ENCODE results near the gene ETV1. TPM values are rescaled to one million over a fixed set of nuclear protein-coding genes. Genes with fewer than 3 reads are reported as not detected.
A peak's percentile ranks its signal among the peaks of the same experiment; 100 is the strongest.
"Not testable (repeated sequence)": the region's sequence is repeated elsewhere in the genome, so short reads cannot be mapped to it uniquely, and the experiment has no call there.

Gene ETV1
- total RNA-seq, 1 donor from 2014 or later = 25.7 TPM

DNA sequence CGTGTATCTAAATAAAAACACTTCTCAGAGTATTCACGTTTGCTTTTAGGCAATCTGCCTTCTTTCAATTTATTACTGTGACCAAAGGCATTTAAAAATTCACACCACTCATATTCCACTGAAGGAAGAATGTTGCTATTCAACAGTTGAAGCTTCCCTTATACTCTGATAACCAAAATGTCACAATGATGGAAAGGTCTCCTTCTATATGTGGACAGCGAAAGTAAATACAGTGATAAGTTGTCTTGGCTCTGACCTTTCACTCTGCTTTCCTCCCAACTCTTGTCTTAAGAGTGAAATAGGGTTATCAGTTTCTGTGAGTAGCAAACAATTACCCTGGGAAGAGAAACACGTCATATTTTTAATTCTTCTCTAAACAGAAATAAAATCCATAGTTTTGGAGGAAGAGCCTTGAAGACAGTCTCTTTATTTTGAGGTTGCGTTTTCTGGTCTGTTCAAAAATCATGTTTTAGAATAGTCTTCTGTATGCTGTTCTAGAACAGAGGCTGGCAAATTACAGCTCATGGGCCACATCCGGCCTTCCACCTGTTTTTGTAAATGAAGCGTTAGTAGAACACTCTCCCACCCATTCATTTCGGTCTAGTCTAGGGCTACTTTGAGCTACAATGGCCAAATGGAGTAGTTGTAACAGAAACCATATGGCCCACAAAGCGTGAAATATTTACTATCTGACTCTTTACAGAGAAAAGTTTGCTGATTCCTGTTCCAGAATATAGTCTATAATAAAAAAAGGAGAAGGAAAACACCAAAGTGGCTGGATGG lies 41.3 kb downstream of the ETV1 start:
- DNase-seq = no peak
- intact Hi-C loops (cut with DNase I) = no loop called here
- ATAC-seq (ENCODE audit: poor library complexity) = no peak

DNA sequence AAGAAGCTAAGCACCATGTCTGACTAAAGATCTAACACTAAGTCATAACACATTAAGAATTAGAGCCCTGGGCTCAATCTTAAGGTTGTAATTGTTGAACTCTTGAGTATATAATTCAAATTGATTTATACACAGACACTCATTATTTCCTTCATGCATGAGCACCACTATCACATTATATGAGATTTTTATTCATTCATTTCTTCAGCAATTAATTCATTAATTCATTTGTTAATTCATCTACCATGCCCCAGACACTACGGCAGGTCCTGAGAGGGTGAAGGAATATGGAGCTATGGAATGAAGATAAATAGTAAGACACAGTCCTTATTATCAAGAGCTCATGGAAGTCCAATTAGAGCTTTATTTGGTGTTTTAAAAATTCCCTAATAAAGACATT lies 41.9 kb downstream of the ETV1 start:
- DNase-seq (no peak), ATAC-seq (ENCODE audit: poor library complexity) (no peak)
- intact Hi-C loops (cut with DNase I) = no loop called here

DNA sequence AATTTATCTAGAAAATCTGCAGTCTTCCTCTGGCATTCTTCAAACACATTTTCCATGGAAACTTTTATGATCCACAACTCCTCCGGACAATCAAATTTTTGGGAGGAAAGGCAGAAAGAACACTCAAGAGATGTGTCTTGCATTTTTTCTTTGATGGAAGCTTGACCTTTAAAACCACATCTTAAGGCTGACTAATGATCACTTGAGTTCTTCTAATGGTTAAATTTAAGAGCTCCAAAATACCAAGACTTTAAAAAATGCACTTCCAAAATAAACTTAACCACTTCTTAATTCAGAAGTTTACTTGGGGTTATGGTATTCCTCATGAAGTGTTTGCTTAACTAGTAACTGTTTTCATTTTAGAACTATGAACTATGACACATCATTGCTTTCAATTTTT lies 43.3 kb downstream of the ETV1 start:
- intact Hi-C loops (cut with DNase I) = no loop called here
- no peak for DNase-seq
- no peak for ATAC-seq (ENCODE audit: poor library complexity)

DNA sequence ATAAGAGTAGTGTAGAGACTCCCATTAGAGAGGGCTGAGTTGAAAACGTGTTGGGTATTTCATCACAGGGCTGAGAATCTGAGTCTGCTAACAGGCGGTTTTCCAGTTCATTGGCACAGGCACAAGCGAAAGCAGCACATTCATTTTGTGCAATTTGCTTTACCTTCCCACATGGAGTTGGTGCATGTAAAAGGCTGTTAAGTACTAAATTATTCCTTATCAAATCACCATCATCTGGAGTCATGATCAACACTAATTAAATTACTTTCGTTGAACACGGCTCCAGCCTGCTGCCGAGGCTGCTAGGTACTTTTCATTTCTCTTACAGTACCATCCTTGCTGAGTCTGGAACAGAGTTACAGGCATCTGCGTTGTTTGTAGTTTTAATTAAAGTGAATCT lies 43.8 kb downstream of the ETV1 start:
- ATAC-seq (ENCODE audit: poor library complexity) (peak; percentile 46), DNase-seq (no peak)
- intact Hi-C loops (cut with DNase I) = no loop called here

DNA sequence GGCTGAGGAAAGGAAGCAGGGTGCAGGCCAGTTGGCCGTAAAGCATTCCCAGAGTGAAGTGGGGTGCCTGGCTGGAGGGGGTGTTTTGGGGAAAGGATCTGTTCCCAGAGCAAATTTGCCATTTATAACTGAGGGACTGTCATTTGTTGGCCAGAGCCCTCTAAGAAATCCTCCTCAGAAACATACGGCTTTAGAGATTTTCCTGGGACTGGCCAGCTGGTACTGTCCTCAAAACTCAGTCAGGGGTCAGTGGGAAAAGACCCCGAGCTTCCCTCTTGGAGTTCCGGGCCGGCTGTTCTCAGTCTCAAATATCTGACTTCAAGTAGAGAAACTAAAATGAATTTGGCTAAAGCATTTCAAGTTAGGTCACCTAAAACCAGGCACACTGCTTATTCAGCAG lies 55.9 kb downstream of the ETV1 start:
- intact Hi-C loops (cut with DNase I) = no loop called here
- no peak for ATAC-seq (ENCODE audit: poor library complexity)

DNA sequence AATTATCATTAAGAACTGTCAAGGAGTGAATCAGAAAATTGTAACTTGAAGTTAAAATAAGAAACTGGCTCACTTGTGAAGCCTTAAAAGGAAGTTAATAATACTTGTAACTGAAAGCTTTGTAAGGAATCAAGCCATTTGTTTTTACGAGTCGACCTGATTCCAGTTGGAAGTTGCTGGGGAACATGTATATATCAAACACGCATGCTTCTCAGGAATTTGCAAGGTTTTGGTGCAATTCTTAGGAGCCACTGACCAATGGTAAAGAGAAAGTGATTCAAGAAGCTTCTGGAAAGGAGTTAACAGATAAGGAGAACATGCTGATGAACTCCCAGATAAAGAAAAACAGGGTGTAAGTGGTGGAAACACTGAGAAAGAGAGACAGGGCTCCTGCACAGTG lies 56.4 kb downstream of the ETV1 start:
- ATAC-seq (ENCODE audit: poor library complexity) (no peak), DNase-seq (no peak)
- intact Hi-C loops (cut with DNase I) = no loop called here

More for the DNA sequence above, 55.9 kb downstream of the ETV1 start:
- DNase-seq = no peak

DNA sequence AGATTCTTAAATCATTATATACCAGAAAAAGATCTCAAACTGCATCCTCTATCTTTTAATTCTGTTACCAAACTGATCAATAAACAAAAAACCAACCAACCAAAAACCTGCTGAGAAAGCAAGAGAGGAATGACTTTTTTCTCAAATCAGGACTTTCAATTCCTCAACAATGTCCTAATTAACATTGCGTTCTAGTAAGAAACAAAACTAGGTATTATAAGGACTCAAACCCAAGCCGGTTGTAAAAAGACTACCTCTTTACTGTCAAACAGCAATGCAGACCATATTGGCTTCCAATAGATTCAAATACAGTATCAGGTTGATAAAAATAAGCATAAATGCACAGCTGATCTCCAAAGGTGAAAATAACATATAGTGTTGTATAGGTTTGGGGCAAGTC lies 57.3 kb downstream of the ETV1 start:
- ATAC-seq (ENCODE audit: poor library complexity) (no peak), DNase-seq (no peak)
- intact Hi-C loops (cut with DNase I) = no loop called here

DNA sequence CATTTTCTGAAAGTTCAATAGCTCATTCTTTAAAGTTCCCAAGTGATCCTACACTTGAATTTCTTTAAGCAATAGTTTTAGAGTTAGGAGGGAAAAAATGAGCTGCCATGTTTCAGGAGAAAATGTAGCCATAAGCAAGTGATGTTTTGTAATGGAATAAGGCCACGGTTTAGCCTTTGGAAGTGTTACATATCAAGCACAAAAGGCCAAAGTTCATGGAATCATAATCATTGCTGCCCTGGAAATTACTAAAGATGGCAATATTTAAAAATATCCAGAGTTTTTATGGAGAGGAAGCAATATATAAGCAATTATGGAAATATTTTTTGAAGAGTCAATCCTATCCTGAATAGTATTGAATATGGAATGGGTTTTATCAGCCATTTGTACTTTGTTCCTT lies 68.4 kb downstream of the ETV1 start:
- DNase-seq (no peak), ATAC-seq (ENCODE audit: poor library complexity) (no peak)
- intact Hi-C loops (cut with DNase I) = no loop called here

DNA sequence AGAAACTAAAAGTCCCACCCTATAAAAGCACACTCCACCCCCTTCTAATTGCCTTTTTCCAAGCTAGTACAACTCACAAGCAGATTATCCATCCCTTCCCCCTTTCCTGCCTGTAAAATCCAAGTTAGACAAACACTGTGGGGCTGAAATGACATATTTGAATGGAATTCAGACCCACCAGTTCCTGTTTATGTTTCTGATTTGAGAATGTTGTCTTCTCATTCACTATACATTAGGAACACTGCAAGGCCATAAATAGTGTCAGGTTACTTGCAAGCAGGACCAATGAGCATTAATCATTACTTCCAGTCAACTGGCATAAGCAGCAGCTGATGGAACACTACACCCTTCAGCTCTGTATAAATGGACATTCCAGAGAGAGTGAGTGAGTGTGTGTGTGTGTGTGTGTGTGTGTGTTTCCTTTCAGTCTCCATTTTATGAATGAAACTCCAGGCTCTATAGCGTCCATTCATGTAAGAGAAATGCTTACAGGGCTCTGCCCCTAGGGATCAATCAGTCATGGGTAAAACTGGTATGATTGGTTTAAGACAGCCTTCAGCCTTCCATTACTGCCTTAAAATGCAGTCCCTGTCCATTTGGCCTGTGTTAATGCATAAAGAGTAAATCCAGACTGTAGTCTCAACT lies 69.3 kb downstream of the ETV1 start:
- DNase-seq (no peak), ATAC-seq (ENCODE audit: poor library complexity) (peak; percentile 66)
- intact Hi-C loops (cut with DNase I) = no loop called here

DNA sequence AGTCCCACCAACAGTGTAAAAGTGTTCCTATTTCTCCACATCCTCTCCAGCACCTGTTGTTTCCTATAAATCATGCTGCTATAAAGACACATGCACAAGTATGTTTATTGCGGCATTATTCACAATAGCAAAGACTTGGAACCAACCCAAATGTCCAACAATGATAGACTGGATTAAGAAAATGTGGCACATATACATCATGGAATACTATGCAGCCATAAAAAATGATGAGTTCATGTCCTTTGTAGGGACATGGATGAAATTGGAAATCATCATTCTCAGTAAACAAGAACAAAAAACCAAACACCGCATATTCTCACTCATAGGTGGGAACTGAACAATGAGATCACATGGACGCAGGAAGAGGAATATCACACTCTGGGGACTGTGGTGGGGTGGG lies 71.1 kb downstream of the ETV1 start:
- ATAC-seq (ENCODE audit: poor library complexity); intact Hi-C loops (cut with DNase I); DNase-seq: not testable (repeated sequence)

DNA sequence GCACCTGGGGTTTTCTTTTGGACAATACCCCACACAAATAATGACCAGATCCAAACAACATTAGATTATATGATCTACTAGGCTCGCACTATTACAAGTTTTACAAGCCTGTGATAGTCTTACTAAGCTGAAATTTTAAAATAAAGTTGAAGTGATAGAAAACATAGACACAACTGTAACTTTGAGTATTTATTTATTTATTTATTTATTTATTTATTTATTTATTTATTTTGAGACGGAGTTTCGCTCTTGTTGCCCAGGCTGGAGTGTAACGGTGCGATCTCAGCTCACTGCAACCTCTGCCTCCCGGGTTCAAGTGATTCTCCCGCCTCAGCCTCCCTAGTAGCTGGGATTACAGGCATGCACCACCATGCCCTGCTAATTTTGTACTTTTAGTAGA lies 72.4 kb downstream of the ETV1 start:
- intact Hi-C loops (cut with DNase I) = not testable (repeated sequence)

DNA sequence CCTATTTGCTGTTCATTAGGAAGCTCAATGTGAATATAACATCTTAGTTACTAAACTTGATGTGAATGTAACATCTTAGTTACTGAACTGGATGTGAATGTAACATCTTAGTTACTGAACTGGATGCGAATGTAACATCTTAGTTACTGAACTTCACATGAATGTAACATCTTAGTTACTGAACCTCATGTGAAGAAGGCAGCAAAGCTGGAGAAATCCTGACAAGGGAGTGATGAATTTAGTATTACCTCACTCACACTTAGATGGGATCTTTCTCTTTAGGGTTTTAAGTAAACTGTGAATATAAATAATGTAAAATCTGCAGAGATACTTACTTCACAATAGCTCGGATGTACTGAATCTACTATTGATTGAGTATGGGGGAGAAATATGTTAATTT lies 73.6 kb downstream of the ETV1 start:
- intact Hi-C loops (cut with DNase I) = no loop called here
- ATAC-seq (ENCODE audit: poor library complexity) (no peak), DNase-seq (no peak)

More for the DNA sequence above, 72.4 kb downstream of the ETV1 start:
- ATAC-seq (ENCODE audit: poor library complexity); DNase-seq: not testable (repeated sequence)

DNA sequence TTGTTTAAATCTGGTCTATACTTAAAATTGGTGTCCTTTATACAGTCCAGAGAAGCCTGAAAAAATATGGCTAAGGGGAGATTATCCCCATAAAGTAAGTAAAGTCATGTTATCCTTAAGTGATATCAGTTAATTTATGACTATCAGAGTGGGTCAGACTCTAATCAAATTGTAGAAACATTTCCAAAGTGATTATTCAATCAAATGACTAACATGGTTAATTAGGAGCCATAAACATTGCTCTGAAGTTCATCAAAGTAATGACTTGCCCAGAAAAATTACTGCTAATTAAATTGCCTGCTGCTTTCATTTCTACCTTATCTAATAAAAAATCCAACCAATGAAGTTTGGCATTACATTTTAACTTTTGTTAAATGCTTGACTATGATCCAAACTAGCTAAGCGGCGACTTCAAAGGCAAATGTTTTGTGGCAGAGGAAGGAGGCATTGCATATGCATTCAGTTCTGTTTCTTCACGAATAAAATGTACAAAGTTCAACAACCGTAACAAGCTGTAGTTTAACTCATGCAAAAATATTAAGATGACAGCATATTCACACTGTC lies 76.7 kb downstream of the ETV1 start:
- DNase-seq (no peak), ATAC-seq (ENCODE audit: poor library complexity) (no peak)
- intact Hi-C loops (cut with DNase I) = no loop called here

DNA sequence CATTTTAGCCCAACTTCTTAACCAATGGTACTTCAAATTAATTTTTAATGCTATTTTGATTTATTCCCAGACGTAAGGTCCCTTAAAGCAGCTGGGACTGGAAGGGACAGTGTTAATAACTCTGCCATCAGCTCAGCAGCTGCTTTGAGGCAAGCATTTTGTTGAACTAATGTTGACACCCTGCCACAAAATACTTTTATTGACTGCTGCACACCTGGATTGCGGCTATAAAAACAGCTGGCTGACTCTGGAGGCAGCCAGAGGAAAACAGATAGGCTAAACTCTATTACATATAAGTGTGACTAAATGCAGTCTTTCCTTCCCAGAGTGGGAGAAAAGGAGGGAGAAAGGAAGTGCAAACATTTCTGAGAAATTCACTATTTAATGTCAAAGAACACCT lies 77.6 kb downstream of the ETV1 start:
- intact Hi-C loops (cut with DNase I) = no loop called here
- no peak for DNase-seq
- ATAC-seq (ENCODE audit: poor library complexity) = no peak

DNA sequence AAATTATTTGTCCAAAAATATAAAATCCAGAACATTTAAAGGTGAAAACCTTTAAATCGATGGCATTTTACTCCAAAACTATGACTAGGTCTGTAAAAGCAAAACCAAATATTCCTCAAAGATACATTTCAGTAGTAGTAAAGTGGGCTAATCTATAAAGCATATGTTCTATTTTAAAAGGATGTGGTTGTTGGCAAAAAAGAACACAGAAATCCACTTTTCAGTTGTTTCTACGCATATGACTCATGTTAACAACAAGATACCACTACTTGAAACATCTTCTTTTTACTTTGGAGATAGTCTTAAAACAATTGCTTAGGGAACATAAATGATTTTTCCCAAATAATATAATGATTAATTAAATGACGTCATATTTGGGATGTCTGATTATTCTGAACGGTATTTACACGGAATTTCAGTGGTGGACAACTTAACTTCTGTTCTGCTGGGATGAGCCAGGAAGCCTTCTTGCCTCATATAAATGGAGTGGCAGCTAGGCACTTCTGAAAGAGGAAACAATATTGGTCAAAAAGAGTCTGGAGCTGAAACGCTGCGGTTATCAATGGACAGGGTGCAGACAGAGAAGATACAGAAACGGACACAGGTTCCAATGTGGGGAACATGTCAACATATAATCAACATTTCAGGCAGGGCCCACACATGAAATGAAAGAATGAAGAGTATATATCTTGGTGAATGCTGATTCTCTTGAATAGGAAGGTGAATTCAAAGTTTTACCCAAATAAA lies 78.5 kb downstream of the ETV1 start:
- ATAC-seq (ENCODE audit: poor library complexity) = no peak
- intact Hi-C loops (cut with DNase I) = no loop called here
- no peak for DNase-seq

DNA sequence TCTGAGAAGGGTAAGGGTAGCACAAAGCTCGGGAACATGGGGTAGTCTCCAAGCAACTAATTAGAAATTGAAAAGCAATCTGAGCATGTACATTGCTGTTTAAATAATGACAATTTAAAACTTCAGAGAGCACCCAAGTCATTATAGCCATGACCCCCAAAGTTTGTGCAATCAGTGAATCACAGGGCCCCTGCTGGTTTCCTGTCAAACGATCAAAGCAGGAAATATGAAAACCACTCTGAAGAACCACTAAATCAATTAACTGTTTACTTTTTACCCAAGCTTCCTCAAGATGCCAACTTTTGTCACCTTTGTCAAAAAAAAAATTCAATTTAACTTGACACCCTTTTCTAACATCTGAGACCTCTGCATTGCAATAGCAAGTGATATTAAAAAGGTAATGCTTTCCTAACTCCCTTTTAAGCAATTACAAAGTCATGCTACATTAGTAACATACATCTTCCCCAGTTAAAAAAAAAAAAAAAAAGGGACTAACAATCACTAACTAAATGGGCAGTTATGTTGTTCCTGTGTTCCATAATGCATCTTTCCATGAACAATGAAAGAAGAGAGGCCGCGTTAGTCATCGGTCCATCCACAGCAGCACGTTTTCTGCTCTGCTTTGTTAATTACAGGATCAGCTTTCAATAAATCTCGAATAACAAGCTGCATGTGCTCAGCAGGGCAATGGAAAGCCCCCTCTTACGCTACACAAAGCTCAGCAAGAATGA lies 80.6 kb downstream of the ETV1 start:
- no peak for DNase-seq
- no peak for ATAC-seq (ENCODE audit: poor library complexity)
- intact Hi-C loops (cut with DNase I) = no loop called here

DNA sequence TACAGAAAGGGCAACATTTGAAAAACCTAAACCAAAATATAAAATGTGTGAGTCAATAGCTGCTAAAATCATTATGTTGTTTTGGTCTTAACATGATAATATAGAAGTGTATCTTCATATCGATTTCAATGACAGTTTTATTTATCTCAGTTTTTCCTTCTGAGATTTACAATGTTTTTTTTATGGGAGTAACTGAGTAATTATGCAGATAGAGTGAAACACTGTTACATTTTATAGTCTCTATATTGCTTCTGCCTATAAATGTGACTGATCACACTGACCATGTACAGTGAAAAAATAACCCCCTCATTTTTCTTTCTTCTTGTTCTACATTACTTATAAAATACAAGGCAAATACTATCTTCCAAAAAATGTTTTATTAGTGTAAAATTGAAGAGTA lies 81.6 kb downstream of the ETV1 start:
- DNase-seq (no peak), ATAC-seq (ENCODE audit: poor library complexity) (no peak)
- intact Hi-C loops (cut with DNase I) = no loop called here

DNA sequence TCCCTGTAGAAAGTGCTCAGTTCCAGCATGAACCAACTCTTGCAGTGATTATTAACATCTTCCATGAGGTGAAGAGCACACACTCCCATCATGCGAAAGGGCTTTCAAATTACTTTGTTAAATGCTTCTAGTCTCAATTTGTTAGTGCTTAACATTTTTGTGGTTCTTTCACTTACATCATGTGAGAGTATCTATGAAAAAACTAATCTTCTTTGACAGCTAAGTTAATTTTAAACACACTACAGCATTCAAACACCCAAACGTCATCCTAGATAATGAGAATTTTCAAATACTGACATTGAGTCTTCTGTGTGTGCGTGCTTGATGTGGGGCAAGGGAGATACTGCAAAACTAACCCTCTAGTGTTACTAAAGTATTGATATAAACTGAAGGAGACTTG lies 84.8 kb downstream of the ETV1 start:
- intact Hi-C loops (cut with DNase I) = no loop called here
- DNase-seq (no peak), ATAC-seq (ENCODE audit: poor library complexity) (no peak)

DNA sequence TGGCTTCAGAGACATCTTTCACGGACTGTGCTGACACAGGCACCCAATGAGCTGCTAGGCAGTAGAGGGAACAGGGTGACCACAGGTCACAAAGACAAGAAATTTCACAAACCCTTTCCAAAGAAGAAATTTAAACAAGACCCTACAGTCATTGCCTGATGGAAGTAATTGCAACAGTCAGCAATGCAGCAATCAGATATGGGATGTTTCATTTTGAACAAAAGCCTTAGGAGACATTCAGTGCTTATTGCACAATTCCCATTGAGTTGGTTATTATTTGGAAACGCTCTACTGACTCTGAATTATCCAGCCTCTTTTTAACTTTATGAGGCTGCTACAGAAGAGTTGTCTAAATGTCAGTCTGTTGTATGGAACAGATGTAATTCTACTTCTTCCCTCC lies 85.5 kb downstream of the ETV1 start:
- ATAC-seq (ENCODE audit: poor library complexity) = peak; percentile 56
- DNase-seq = no peak
- intact Hi-C loops (cut with DNase I) = no loop called here

Data from Right ventricle myocardium superior (tissue), 1 donor.